ENCODE measurements around the gene SACM1L. TPM values are rescaled to one million over a fixed set of nuclear protein-coding genes. Genes with fewer than 3 reads are reported as not detected.

The SACM1L gene
- total RNA-seq, 1 donor from 2014 or later = 39.4 TPM

- no peaks in the 10 kb centered on the region for H3K79me2 ChIP-seq (ENCODE audit: insufficient read depth, low read length)
- no peaks in the 10 kb centered on the region for H3K9me3 ChIP-seq (ENCODE audit: insufficient read depth, low read depth, low read length)
- no peaks in the 10 kb centered on the region for H3K36me3 Mint-ChIP-seq (ENCODE audit: low read depth, unreplicated experiment)
- no peak overlapping the region for H3K4me3 Mint-ChIP-seq (ENCODE audit: unreplicated experiment)
- H3K9ac ChIP-seq (ENCODE audit: low read length) = no peak overlapping the region
- no peak for FAIRE-seq
- H3K9me3 Mint-ChIP-seq (ENCODE audit: unreplicated experiment) = peaks cover 18% of the 10 kb centered on the region
- H2AFZ ChIP-seq (ENCODE audit: low read depth, low read length) = no peak overlapping the region
- no peak for DNase-seq (ENCODE audit: low read depth)
- H3K27ac ChIP-seq (ENCODE audit: low read depth, low read length) = no peak overlapping the region
- H3K27ac Mint-ChIP-seq (ENCODE audit: unreplicated experiment) = no peak overlapping the region
- H3K27me3 Mint-ChIP-seq (ENCODE audit: low read depth, unreplicated experiment) = peaks cover 24% of the 10 kb centered on the region
- no peaks in the 10 kb centered on the region for H3K4me1 ChIP-seq (ENCODE audit: insufficient read depth, low read length)
- H3K4me1 Mint-ChIP-seq (ENCODE audit: low read depth, unreplicated experiment) = no peaks in the 10 kb centered on the region
- H3K27me3 ChIP-seq (ENCODE audit: insufficient read depth, low read length) = peaks cover 27% of the 10 kb centered on the region
- no peaks in the 10 kb centered on the region for H3K36me3 ChIP-seq (ENCODE audit: insufficient read depth, low read length)
- no peak overlapping the region for H3K4me3 ChIP-seq (ENCODE audit: insufficient read depth, low read depth, low read length)
- no peaks in the 10 kb centered on the region for H4K20me1 ChIP-seq (ENCODE audit: insufficient read depth, low read length)
- TF ChIP-seq CTCF (IDR thresholded peaks at IDR 0.05; ENCODE audit: insufficient read depth, low read depth, low read length) (no peak), EZH2 (IDR thresholded peaks at IDR 0.05; ENCODE audit: insufficient read depth, low read length) (no peak)
- H3K4me2 ChIP-seq (ENCODE audit: low read length) = no peak overlapping the region
Observed at GRCh38 chr3:45786801-45787495, 97.8 kb downstream of the SACM1L start.

GRCh38 chr3:45787551-45787950 is 98.4 kb downstream of the SACM1L start:
- Mint-ChIP-seq H3K27me3 (ENCODE audit: low read depth, unreplicated experiment) (peaks cover 25% of the 10 kb centered on the region), H3K4me1 (ENCODE audit: low read depth, unreplicated experiment) (no peaks in the 10 kb centered on the region), H3K4me3 (ENCODE audit: unreplicated experiment) (no peak overlapping the region), H3K27ac (ENCODE audit: unreplicated experiment) (no peak overlapping the region), H3K9me3 (ENCODE audit: unreplicated experiment) (peaks cover 18% of the 10 kb centered on the region), H3K36me3 (ENCODE audit: low read depth, unreplicated experiment) (no peaks in the 10 kb centered on the region)
- DNase-seq (ENCODE audit: low read depth) (no peak), FAIRE-seq (no peak)
- no peaks in the 10 kb centered on the region for H3K79me2 ChIP-seq (ENCODE audit: insufficient read depth, low read length)
- TF ChIP-seq EZH2 (IDR thresholded peaks at IDR 0.05; ENCODE audit: insufficient read depth, low read length) (no peak), CTCF (IDR thresholded peaks at IDR 0.05; ENCODE audit: insufficient read depth, low read depth, low read length) (no peak)
- no peaks in the 10 kb centered on the region for H3K9me3 ChIP-seq (ENCODE audit: insufficient read depth, low read depth, low read length)
- peaks cover 27% of the 10 kb centered on the region for H3K27me3 ChIP-seq (ENCODE audit: insufficient read depth, low read length)
- no peak overlapping the region for H3K9ac ChIP-seq (ENCODE audit: low read length)
- no peaks in the 10 kb centered on the region for H3K4me1 ChIP-seq (ENCODE audit: insufficient read depth, low read length)
- no peak overlapping the region for H2AFZ ChIP-seq (ENCODE audit: low read depth, low read length)
- H3K4me3 ChIP-seq (ENCODE audit: insufficient read depth, low read depth, low read length) = no peak overlapping the region
- H4K20me1 ChIP-seq (ENCODE audit: insufficient read depth, low read length) = no peaks in the 10 kb centered on the region
- H3K36me3 ChIP-seq (ENCODE audit: insufficient read depth, low read length) = no peaks in the 10 kb centered on the region
- H3K27ac ChIP-seq (ENCODE audit: low read depth, low read length) = no peak overlapping the region
- no peak overlapping the region for H3K4me2 ChIP-seq (ENCODE audit: low read length)

- TF ChIP-seq EZH2 (IDR thresholded peaks at IDR 0.05; ENCODE audit: insufficient read depth, low read length) (no peak), CTCF (IDR thresholded peaks at IDR 0.05; ENCODE audit: insufficient read depth, low read depth, low read length) (no peak)
- Mint-ChIP-seq H3K27ac (ENCODE audit: unreplicated experiment) (no peak overlapping the region), H3K4me1 (ENCODE audit: low read depth, unreplicated experiment) (no peaks in the 10 kb centered on the region), H3K4me3 (ENCODE audit: unreplicated experiment) (no peak overlapping the region), H3K9me3 (ENCODE audit: unreplicated experiment) (peaks cover 17% of the 10 kb centered on the region), H3K36me3 (ENCODE audit: low read depth, unreplicated experiment) (no peaks in the 10 kb centered on the region), H3K27me3 (ENCODE audit: low read depth, unreplicated experiment) (peaks cover 37% of the 10 kb centered on the region)
- H4K20me1 ChIP-seq (ENCODE audit: insufficient read depth, low read length) = no peaks in the 10 kb centered on the region
- no peak overlapping the region for H3K4me3 ChIP-seq (ENCODE audit: insufficient read depth, low read depth, low read length)
- no peaks in the 10 kb centered on the region for H3K36me3 ChIP-seq (ENCODE audit: insufficient read depth, low read length)
- no peak overlapping the region for H3K27ac ChIP-seq (ENCODE audit: low read depth, low read length)
- no peaks in the 10 kb centered on the region for H3K79me2 ChIP-seq (ENCODE audit: insufficient read depth, low read length)
- H3K9ac ChIP-seq (ENCODE audit: low read length) = no peak overlapping the region
- no peak overlapping the region for H3K4me2 ChIP-seq (ENCODE audit: low read length)
- no peak overlapping the region for H2AFZ ChIP-seq (ENCODE audit: low read depth, low read length)
- H3K4me1 ChIP-seq (ENCODE audit: insufficient read depth, low read length) = no peaks in the 10 kb centered on the region
- H3K27me3 ChIP-seq (ENCODE audit: insufficient read depth, low read length) = peaks cover 41% of the 10 kb centered on the region
- H3K9me3 ChIP-seq (ENCODE audit: insufficient read depth, low read depth, low read length) = no peaks in the 10 kb centered on the region
- FAIRE-seq (no peak), DNase-seq (ENCODE audit: low read depth) (no peak)
Observed at GRCh38 chr3:45789235-45789812, 100.1 kb downstream of the SACM1L start.
